ENCODE measurements around the gene MXI1. TPM values are rescaled to one million over a fixed set of nuclear protein-coding genes. Genes with fewer than 3 reads are reported as not detected.

MXI1 gene
- total and polyA plus RNA-seq, 12 donors, result 21.4 to 69.8 (median 38.6) TPM

DNA sequence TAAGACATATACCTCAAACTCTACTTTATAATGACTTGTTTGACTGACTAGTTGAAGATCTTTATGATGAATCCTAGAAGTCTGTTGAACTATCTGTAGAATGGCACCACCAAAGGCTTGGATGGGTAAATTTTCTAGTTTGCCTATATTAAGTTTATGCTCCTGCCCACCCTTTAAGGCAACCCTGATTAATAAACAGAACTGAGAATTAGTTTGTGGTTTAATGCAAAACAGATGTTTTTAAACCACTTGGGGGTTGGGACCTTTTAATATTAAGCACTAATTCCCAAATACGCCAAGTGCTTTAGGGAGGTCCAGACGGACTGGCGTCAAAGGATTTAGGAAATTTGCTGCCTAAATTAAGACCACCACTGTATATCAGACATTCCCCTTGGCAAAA lies 76.9 kb downstream of the MXI1 start:
- H3K27ac ChIP-seq, result no peak overlapping the region
- H3K4me1 ChIP-seq (replicated peaks in 1 of 2), result peaks cover 0 to 16% of the 10 kb centered on the region in 2 donors
- intact Hi-C loops (cut with DNase I), result loop anchor here in 1 of 2 donors (10.0 kb wide), 1 partner anchor 399 kb away; no protein-coding TSS in a partner anchor
- 92 to 99% (median 97%) methylated on average over 3 of the region's 3 CpGs for whole genome bisulfite sequencing, 4 donors
- no peak for DNase-seq
- no peaks in the 10 kb centered on the region for H3K27me3 ChIP-seq
- TF ChIP-seq CTCF (IDR thresholded peaks at IDR 0.05) (no peak), POLR2A (IDR thresholded peaks at IDR 0.05) (no peak)
- no peak overlapping the region for H3K4me3 ChIP-seq
- H3K9me3 ChIP-seq (replicated peaks in 1 of 3), result no peaks in the 10 kb centered on the region
- peaks cover 0 to 30% of the 10 kb centered on the region in 2 donors for H3K36me3 ChIP-seq (replicated peaks in 1 of 2)

DNA sequence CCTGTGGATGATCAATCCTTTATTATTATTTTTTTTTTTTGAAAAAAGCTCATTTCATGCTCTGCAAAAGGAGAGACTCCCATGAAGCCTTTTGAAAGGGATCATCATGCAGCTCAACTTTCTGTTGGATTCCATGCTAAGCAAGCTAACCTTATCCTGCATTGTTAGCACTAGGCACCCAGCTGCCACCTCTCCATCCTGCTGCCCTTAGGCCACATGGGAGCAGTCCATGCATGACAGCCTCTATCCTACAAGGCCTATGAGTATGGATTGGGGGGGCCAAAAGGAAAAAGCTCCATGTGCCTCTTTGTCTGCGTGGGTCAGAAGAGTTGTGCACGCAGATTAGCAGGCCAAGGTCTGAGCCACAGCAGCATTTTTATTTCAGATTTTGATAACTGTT lies 78.1 kb downstream of the MXI1 start:
- DNase-seq, result no peak
- TF ChIP-seq POLR2A (IDR thresholded peaks at IDR 0.05) (no peak), CTCF (IDR thresholded peaks at IDR 0.05) (no peak)
- peaks cover 0 to 16% of the 10 kb centered on the region in 2 donors for H3K4me1 ChIP-seq (replicated peaks in 1 of 2)
- no peak overlapping the region for H3K27ac ChIP-seq
- 94 to 95% (median 94%) methylated on average over 2 of the region's 2 CpGs for WGBS, 4 donors
- H3K9me3 ChIP-seq (replicated peaks in 1 of 3), result no peaks in the 10 kb centered on the region
- H3K27me3 ChIP-seq, result no peaks in the 10 kb centered on the region
- peaks cover 0 to 36% of the 10 kb centered on the region in 2 donors for H3K36me3 ChIP-seq (replicated peaks in 1 of 2)
- intact Hi-C loops (cut with DNase I), result loop anchor here in 1 of 2 donors (10.0 kb wide), 1 partner anchor 401 kb away; no protein-coding TSS in a partner anchor
- H3K4me3 ChIP-seq, result no peak overlapping the region

- peaks cover 0 to 12% of the 10 kb centered on the region in 2 donors for H3K4me1 ChIP-seq (replicated peaks in 1 of 2)
- H3K27ac ChIP-seq, result no peak overlapping the region
- TF ChIP-seq POLR2A (IDR thresholded peaks at IDR 0.05) (no peak), CTCF (IDR thresholded peaks at IDR 0.05) (no peak)
- peaks cover 0 to 45% of the 10 kb centered on the region in 2 donors for H3K36me3 ChIP-seq (replicated peaks in 1 of 2)
- 84 to 95% (median 94%) methylated on average over 2 of the region's 2 CpGs for WGBS, 4 donors
- no peak for DNase-seq
- H3K4me3 ChIP-seq, result no peak overlapping the region
- H3K9me3 ChIP-seq (replicated peaks in 1 of 3), result no peaks in the 10 kb centered on the region
- H3K27me3 ChIP-seq, result no peaks in the 10 kb centered on the region
- intact Hi-C loops (cut with DNase I), result loop anchor here in 1 of 2 donors (10.0 kb wide), 1 partner anchor 402 kb away; no protein-coding TSS in a partner anchor
These were observed 79.4 kb downstream of the MXI1 start for GRCh38 chr10:110286841-110287240.

- WGBS, 4 donors, result 36 to 67% (median 48%) methylated on average over 1 of the region's 1 CpG
- H3K4me3 ChIP-seq, result no peak overlapping the region
- H3K27ac ChIP-seq, result no peak overlapping the region
- H3K27me3 ChIP-seq, result no peaks in the 10 kb centered on the region
- H3K4me1 ChIP-seq (replicated peaks in 1 of 2), result peaks cover 0 to 33% of the 10 kb centered on the region in 2 donors
- DNase-seq, result no peak
- H3K36me3 ChIP-seq (replicated peaks in 1 of 2), result peaks cover 0 to 89% of the 10 kb centered on the region in 2 donors
- intact Hi-C loops (cut with DNase I), result no loop called here
- no peaks in the 10 kb centered on the region for H3K9me3 ChIP-seq (replicated peaks in 1 of 3)
- TF ChIP-seq POLR2A (IDR thresholded peaks at IDR 0.05) (no peak), CTCF (IDR thresholded peaks at IDR 0.05) (no peak)
These were observed 89.6 kb downstream of the MXI1 start for GRCh38 chr10:110296966-110297365.
